Measurements from ENCODE around the gene CHGA.

CHGA gene

GRCh38 chr14:92922883-92923743, at the start of gene CHGA:
TSS of gene CHGA (plus strand) at chr14:92923150. CDS start at chr14:92923360, 210 bp downstream.
- DNase-seq, result no peak

- DNase-seq, result no peak
These were observed 47.8 kb upstream of the CHGA start for GRCh38 chr14:92874962-92875661.

GRCh38 chr14:92877757-92878431, 45.1 kb upstream of the CHGA start:
- no peak for DNase-seq

GRCh38 chr14:92880351-92880750, 42.6 kb upstream of the CHGA start:
- DNase-seq, result no peak

- DNase-seq, result no peak
These were observed 42.1 kb upstream of the CHGA start for GRCh38 chr14:92880851-92881250.

GRCh38 chr14:92883066-92883465, 39.9 kb upstream of the CHGA start:
- DNase-seq, result no peak

GRCh38 chr14:92884410-92884809, 38.5 kb upstream of the CHGA start:
- no peak for DNase-seq

- no peak for DNase-seq
These were observed 37.5 kb upstream of the CHGA start for GRCh38 chr14:92885279-92886061.

- no peak for DNase-seq
These were observed 36.6 kb upstream of the CHGA start for GRCh38 chr14:92886337-92886736.

GRCh38 chr14:92887157-92887556, 35.8 kb upstream of the CHGA start:
- no peak for DNase-seq

GRCh38 chr14:92888896-92889295, 34.1 kb upstream of the CHGA start:
- DNase-seq, result no peak

- no peak for DNase-seq
These were observed 31.9 kb upstream of the CHGA start for GRCh38 chr14:92890830-92891588.

GRCh38 chr14:92892589-92892988, 30.4 kb upstream of the CHGA start:
- no peak for DNase-seq

GRCh38 chr14:92895352-92895878, 27.5 kb upstream of the CHGA start:
- no peak for DNase-seq

GRCh38 chr14:92897922-92898565, 24.9 kb upstream of the CHGA start:
- no peak for DNase-seq

- no peak for DNase-seq
These were observed 24.3 kb upstream of the CHGA start for GRCh38 chr14:92898566-92899131.

- no peak for DNase-seq
These were observed 22.3 kb upstream of the CHGA start for GRCh38 chr14:92900660-92901059.

- DNase-seq, result no peak
These were observed 20.8 kb upstream of the CHGA start for GRCh38 chr14:92902191-92902590.

GRCh38 chr14:92902726-92903125, 20.2 kb upstream of the CHGA start:
- DNase-seq, result no peak

GRCh38 chr14:92903359-92903758, 19.6 kb upstream of the CHGA start:
- no peak for DNase-seq

- no peak for DNase-seq
These were observed 17.3 kb upstream of the CHGA start for GRCh38 chr14:92905667-92906066.
